ENCODE measurements around the gene CTNNA3.

The CTNNA3 gene

DNA sequence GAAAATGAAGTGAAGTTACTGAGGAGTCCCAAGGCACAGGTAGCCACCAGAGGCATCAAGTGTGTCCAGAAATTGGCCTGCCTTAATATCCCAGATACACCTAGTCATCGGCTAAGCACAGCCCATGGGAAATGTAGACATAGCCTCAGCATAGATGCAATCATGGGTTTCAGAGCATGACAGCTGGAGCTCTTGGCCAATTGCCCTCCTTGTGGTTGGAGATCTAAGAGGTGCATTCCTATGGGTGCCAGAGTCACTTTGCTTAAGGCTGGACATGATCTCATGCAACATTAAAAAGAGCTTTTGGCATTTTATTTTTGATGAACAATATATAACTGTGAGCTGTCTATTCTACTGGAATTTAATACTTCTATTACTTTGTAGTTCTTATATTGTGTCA lies 1528.2 kb downstream of the CTNNA3 start:
- no peak for TF ChIP-seq EZH2phosphoT487 (IDR thresholded peaks at IDR 0.05; ENCODE audit: borderline replicate concordance, low read length)
- TF ChIP-seq, protein P1, sequence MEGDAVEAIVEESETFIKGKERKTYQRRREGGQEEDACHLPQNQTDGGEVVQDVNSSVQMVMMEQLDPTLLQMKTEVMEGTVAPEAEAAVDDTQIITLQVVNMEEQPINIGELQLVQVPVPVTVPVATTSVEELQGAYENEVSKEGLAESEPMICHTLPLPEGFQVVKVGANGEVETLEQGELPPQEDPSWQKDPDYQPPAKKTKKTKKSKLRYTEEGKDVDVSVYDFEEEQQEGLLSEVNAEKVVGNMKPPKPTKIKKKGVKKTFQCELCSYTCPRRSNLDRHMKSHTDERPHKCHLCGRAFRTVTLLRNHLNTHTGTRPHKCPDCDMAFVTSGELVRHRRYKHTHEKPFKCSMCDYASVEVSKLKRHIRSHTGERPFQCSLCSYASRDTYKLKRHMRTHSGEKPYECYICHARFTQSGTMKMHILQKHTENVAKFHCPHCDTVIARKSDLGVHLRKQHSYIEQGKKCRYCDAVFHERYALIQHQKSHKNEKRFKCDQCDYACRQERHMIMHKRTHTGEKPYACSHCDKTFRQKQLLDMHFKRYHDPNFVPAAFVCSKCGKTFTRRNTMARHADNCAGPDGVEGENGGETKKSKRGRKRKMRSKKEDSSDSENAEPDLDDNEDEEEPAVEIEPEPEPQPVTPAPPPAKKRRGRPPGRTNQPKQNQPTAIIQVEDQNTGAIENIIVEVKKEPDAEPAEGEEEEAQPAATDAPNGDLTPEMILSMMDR (IDR thresholded peaks at IDR 0.05; ENCODE audit: low read depth, low read length, poor library complexity, severe bottlenecking), result no peak
- Histone ChIP-seq H4K20me1 (ENCODE audit: control insufficient read depth, insufficient read depth, low read depth, low read length) (no peaks in the 10 kb centered on the region), H3K4me3 (ENCODE audit: low read length) (no peak overlapping the region)

DNA sequence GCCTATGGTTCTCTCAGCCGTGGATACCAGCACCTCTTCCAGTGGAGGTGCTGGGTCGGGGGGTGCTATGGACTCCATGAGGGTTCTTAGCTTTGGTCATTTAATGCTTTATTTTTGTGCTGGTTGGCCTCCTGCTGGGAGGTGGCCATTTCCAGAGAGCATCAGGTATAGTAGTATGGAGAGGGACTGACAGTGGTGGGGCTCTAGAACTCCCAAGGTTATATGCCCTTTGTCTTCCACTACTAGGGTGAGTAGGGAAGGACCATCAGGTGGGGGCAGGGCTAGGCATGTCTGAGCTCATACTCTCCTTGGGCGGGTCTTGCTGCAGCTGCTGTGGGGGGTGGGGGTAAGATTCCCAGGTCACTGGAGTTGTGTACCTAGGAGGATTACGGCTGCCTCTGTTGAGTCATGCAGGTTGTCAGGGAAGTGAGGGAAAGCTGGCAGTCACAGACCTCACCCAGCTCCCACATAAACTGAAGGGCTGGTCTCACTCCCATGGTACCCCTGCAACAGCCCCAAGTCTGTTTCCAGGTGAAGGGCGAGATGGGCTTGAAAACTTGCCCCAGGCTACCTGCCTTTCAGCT lies 1533.3 kb downstream of the CTNNA3 start:
- Histone ChIP-seq H3K4me1 (ENCODE audit: control insufficient read depth, low read length) (no peaks in the 10 kb centered on the region), H3K27me3 (ENCODE audit: control insufficient read depth, low read length) (no peaks in the 10 kb centered on the region), H3K4me3 (ENCODE audit: low read length) (no peak overlapping the region), H3K36me3 (ENCODE audit: control insufficient read depth, low read length) (no peaks in the 10 kb centered on the region), H3F3A (ENCODE audit: control insufficient read depth, insufficient read depth) (no peaks in the 10 kb centered on the region), H3K4me2 (ENCODE audit: low read length) (no peak overlapping the region), H4K20me1 (ENCODE audit: control insufficient read depth, insufficient read depth, low read depth, low read length) (no peaks in the 10 kb centered on the region), H3K9me2 (replicated peaks; ENCODE audit: control insufficient read depth, low read length) (no peaks in the 10 kb centered on the region), H3K27ac (ENCODE audit: low read depth, low read length) (no peak overlapping the region), H3K9me3 (ENCODE audit: control insufficient read depth, insufficient read depth, low read length) (no peaks in the 10 kb centered on the region), H3K79me2 (ENCODE audit: control insufficient read depth, low read length) (no peaks in the 10 kb centered on the region)
- TF ChIP-seq EZH2phosphoT487 (IDR thresholded peaks at IDR 0.05; ENCODE audit: borderline replicate concordance, low read length), result no peak
- TF ChIP-seq, protein P1 (IDR thresholded peaks at IDR 0.05; ENCODE audit: low read depth, low read length, poor library complexity, severe bottlenecking), result no peak

More for the DNA sequence above, 1528.2 kb downstream of the CTNNA3 start:
- Histone ChIP-seq H3K9me3 (ENCODE audit: control insufficient read depth, insufficient read depth, low read length) (no peaks in the 10 kb centered on the region), H3F3A (ENCODE audit: control insufficient read depth, insufficient read depth) (no peaks in the 10 kb centered on the region), H3K4me2 (ENCODE audit: low read length) (no peak overlapping the region), H3K79me2 (ENCODE audit: control insufficient read depth, low read length) (no peaks in the 10 kb centered on the region), H3K9me2 (replicated peaks; ENCODE audit: control insufficient read depth, low read length) (no peaks in the 10 kb centered on the region), H3K4me1 (ENCODE audit: control insufficient read depth, low read length) (no peaks in the 10 kb centered on the region), H3K27ac (ENCODE audit: low read depth, low read length) (no peak overlapping the region), H3K36me3 (ENCODE audit: control insufficient read depth, low read length) (no peaks in the 10 kb centered on the region), H3K27me3 (ENCODE audit: control insufficient read depth, low read length) (no peaks in the 10 kb centered on the region)

DNA sequence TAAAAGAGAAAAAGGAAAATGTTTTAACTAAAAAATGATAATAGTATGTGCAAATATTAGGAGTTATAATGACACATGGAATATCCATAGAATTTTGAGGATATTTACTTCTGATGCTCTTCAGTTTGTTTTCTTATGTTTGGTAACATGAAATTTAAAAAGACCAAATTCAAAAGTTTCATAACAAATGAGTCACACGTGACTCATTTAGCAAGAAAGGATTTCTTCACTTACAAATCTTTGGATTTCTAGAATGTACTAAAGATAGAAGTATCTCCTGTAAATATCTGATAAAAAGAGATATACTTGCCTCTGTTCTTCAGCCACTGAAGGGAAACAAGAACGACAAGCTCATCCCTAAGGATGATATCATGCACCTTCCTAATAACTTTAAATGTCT lies 1544.6 kb downstream of the CTNNA3 start:
- no peak for TF ChIP-seq EZH2phosphoT487 (IDR thresholded peaks at IDR 0.05; ENCODE audit: borderline replicate concordance, low read length)
- TF ChIP-seq, protein P1 (IDR thresholded peaks at IDR 0.05; ENCODE audit: low read depth, low read length, poor library complexity, severe bottlenecking), result no peak
- no peaks in the 10 kb centered on the region for H3K9me3 ChIP-seq (ENCODE audit: control insufficient read depth, insufficient read depth, low read length)
- no peaks in the 10 kb centered on the region for H3F3A ChIP-seq (ENCODE audit: control insufficient read depth, insufficient read depth)
- no peak overlapping the region for H3K27ac ChIP-seq (ENCODE audit: low read depth, low read length)
- H3K9me2 ChIP-seq (replicated peaks; ENCODE audit: control insufficient read depth, low read length), result no peaks in the 10 kb centered on the region
- no peaks in the 10 kb centered on the region for H3K4me1 ChIP-seq (ENCODE audit: control insufficient read depth, low read length)
- H3K4me3 ChIP-seq (ENCODE audit: low read length), result no peak overlapping the region
- H3K36me3 ChIP-seq (ENCODE audit: control insufficient read depth, low read length), result no peaks in the 10 kb centered on the region
- no peak overlapping the region for H3K4me2 ChIP-seq (ENCODE audit: low read length)
- no peaks in the 10 kb centered on the region for H3K27me3 ChIP-seq (ENCODE audit: control insufficient read depth, low read length)
- no peaks in the 10 kb centered on the region for H4K20me1 ChIP-seq (ENCODE audit: control insufficient read depth, insufficient read depth, low read depth, low read length)
- H3K79me2 ChIP-seq (ENCODE audit: control insufficient read depth, low read length), result no peaks in the 10 kb centered on the region

Measured in DOHH2 (cell line).